WTC11 (cell line): ENCODE measurements around the gene PRR27. TPM values are rescaled to one million over a fixed set of nuclear protein-coding genes. Genes with fewer than 3 reads are reported as not detected.

Source experiments
- ATAC-seq: fragments of 200-7000 bp; cut with Tn5 transposase; 2 replicates; pipeline ENCODE4 v1.10.0; 2021; ENCODE audit warnings: mild to moderate bottlenecking, moderate library complexity
- Bru-seq: library from RNA; stranded (reverse); fragments of 400-500 nt; gene quantifications from one replicate; lab custom pipeline; 2021; lab: Mats Ljungman, UMichigan
- CTCF ChIA-PET: fragments of 300-600 bp; sonication (Branson Sonifier 250); formaldehyde crosslinking; loops from one replicate; lab custom pipeline; 2021; ENCODE audit warnings: antibody characterized with exemption; lab: Charles Lee
- POLR2A ChIA-PET: fragments of 350-600 bp; sonication (Branson Sonifier 250); formaldehyde crosslinking; loops from one replicate; lab custom pipeline; 2021; ENCODE audit warnings: antibody characterized with exemption; lab: Charles Lee
- DNase-seq: peaks from one replicate; pipeline ENCODE4 v3.0.0; 2021; ENCODE audit warnings: low spot score
- H3K27ac Mint-ChIP-seq: 2 replicates; pipeline ENCODE4 v1.8.0; 2021; ENCODE audit warnings: mixed read lengths
- H3K27me3 Mint-ChIP-seq: 2 replicates; pipeline ENCODE4 v1.8.0; 2021; ENCODE audit warnings: low read depth, mild to moderate bottlenecking, moderate library complexity, mixed read lengths
- H3K36me3 Mint-ChIP-seq: 2 replicates; pipeline ENCODE4 v1.8.0; 2021; ENCODE audit warnings: mixed read lengths
- H3K4me1 Mint-ChIP-seq: 2 replicates; pipeline ENCODE4 v1.8.0; 2022; ENCODE audit warnings: mixed read lengths
- H3K4me3 Mint-ChIP-seq: 2 replicates; pipeline ENCODE4 v1.8.0; 2021; ENCODE audit warnings: mild to moderate bottlenecking, moderate library complexity, mixed read lengths
- H3K9me3 Mint-ChIP-seq: 2 replicates; pipeline ENCODE4 v1.8.0; 2021; ENCODE audit warnings: mixed read lengths
- ELF4 ChIP-seq: sonication (generic); formaldehyde crosslinking; IDR thresholded peaks from 2 replicates; pipeline ENCODE4 v1.8.1; 2022; ENCODE audit warnings: low read depth, mild to moderate bottlenecking, moderate library complexity, missing genetic modification reagents
- EMX1 ChIP-seq: fragments of 250-450 bp; sonication (Bioruptor Pico); IDR thresholded peaks from 2 replicates; pipeline ENCODE4 v1.8.0; 2021; ENCODE audit warnings: mild to moderate bottlenecking
- ESRRA ChIP-seq: sonication (generic); formaldehyde crosslinking; IDR thresholded peaks from 2 replicates; pipeline ENCODE4 v1.8.1; 2022; ENCODE audit warnings: mild to moderate bottlenecking, missing genetic modification reagents, borderline replicate concordance
- GABPB1 ChIP-seq: sonication (generic); formaldehyde crosslinking; IDR thresholded peaks from 2 replicates; pipeline ENCODE4 v1.8.1; 2023; ENCODE audit warnings: mild to moderate bottlenecking, missing genetic modification reagents
- JAZF1 ChIP-seq: fragments of 250-450 bp; sonication (Bioruptor Pico); IDR thresholded peaks from 2 replicates; pipeline ENCODE4 v1.9.0; 2021; ENCODE audit warnings: moderate library complexity, mild to moderate bottlenecking, inconsistent platforms
- OVOL2 ChIP-seq: fragments of 250-450 bp; sonication (Bioruptor Pico); IDR thresholded peaks from 2 replicates; pipeline ENCODE4 v1.9.0; 2021; ENCODE audit warnings: mild to moderate bottlenecking, borderline replicate concordance
- PREB ChIP-seq: sonication (generic); formaldehyde crosslinking; IDR thresholded peaks from 2 replicates; pipeline ENCODE4 v1.8.1; 2022; ENCODE audit warnings: mild to moderate bottlenecking, missing genetic modification reagents, moderate library complexity, borderline replicate concordance
- SMAD3 ChIP-seq: sonication (generic); formaldehyde crosslinking; IDR thresholded peaks from 2 replicates; pipeline ENCODE4 v1.8.0; 2022; ENCODE audit warnings: missing genetic modification reagents, mild to moderate bottlenecking, borderline replicate concordance
- TEAD4 ChIP-seq: sonication (generic); formaldehyde crosslinking; IDR thresholded peaks from 2 replicates; pipeline ENCODE4 v1.8.0; 2022; ENCODE audit warnings: mild to moderate bottlenecking, missing genetic modification reagents
- USF1 ChIP-seq: sonication (generic); formaldehyde crosslinking; IDR thresholded peaks from 2 replicates; pipeline ENCODE4 v1.8.0; 2022; ENCODE audit warnings: mild to moderate bottlenecking, missing genetic modification reagents
- ZNF317 ChIP-seq: sonication (generic); formaldehyde crosslinking; IDR thresholded peaks from 2 replicates; pipeline ENCODE4 v1.8.1; 2023; ENCODE audit warnings: low read depth, mild to moderate bottlenecking, moderate library complexity, missing genetic modification reagents, borderline replicate concordance
- ZNF423 ChIP-seq: fragments of 250-450 bp; sonication (Bioruptor Pico); IDR thresholded peaks from 2 replicates; pipeline ENCODE4 v2.1.2; 2022; ENCODE audit warnings: mild to moderate bottlenecking, moderate library complexity
- ZNF512 ChIP-seq: sonication (generic); formaldehyde crosslinking; IDR thresholded peaks from 2 replicates; pipeline ENCODE4 v1.8.1; 2022; ENCODE audit warnings: missing genetic modification reagents, borderline replicate concordance
- long read RNA-seq, 3 experiments: library from RNA in 1 of 3; library from capped mRNA in 1 of 3; library from polyadenylated mRNA in 1 of 3; unstranded in 2 of 3; stranded (forward) in 1 of 3; transcript quantifications; one replicate each; pipeline ENCODE4 v2.0.0, GENCODE V29; 2021
- total RNA-seq: library from RNA; stranded (reverse); gene quantifications from 3 replicates; pipeline ENCODE4 v1.2.3, GENCODE V29; 2021
- TF ChIP-seq, protein P1 (sequence below): sonication (generic); formaldehyde crosslinking; IDR thresholded peaks from 2 replicates; pipeline ENCODE4 v1.8.1; 2023; ENCODE audit warnings: mild to moderate bottlenecking, missing genetic modification reagents, moderate library complexity
- TF ChIP-seq, protein P2 (sequence below): sonication (generic); formaldehyde crosslinking; IDR thresholded peaks from 2 replicates; pipeline ENCODE4 v1.8.0; 2022; ENCODE audit warnings: mild to moderate bottlenecking, missing genetic modification reagents
- TF ChIP-seq, protein P3 (sequence below): sonication (generic); formaldehyde crosslinking; conservative IDR thresholded peaks from 2 replicates; pipeline ENCODE4 v1.8.1; 2022; ENCODE audit warnings: mild to moderate bottlenecking, missing genetic modification reagents
- TF ChIP-seq, protein P4 (sequence below): sonication (generic); formaldehyde crosslinking; IDR thresholded peaks from 2 replicates; pipeline ENCODE4 v1.8.0; 2023; ENCODE audit warnings: missing genetic modification reagents, mild to moderate bottlenecking, borderline replicate concordance
- TF ChIP-seq, protein P5 (sequence below): sonication (generic); formaldehyde crosslinking; IDR thresholded peaks from 2 replicates; pipeline ENCODE4 v1.8.0; 2022; ENCODE audit warnings: mild to moderate bottlenecking, missing genetic modification reagents

PRR27 gene
- total RNA-seq: not detected in 3 replicates
- Bru-seq, nascent RNA: not detected
- long read RNA-seq, experiment 1: 0 reads
- long read RNA-seq, experiment 2: 0 reads
- long read RNA-seq, experiment 3: 0 reads

DNA sequence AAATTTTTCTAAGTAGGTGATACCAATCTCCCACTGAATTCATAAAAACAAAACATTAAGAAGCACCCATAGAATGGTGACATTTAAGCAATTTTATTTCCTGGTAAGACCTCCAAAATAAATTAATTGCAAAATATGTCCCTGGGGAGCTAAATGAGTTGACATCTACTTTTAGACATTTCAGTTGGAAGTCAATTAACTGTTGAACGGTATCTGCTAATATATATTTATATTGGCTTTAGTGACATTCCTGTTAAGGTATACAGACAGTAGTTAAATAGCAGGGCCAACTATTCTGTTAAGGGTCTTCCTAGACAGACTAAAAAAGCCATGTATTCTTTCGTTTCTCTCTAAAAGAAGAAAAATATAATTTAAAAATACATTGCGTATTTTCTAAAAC lies at the start of gene PRR27:
PRR27 (plus strand) TSS at position 301 of the 400 bp plus-strand sequence. CDS start 139 bp downstream, outside the sequence.
- H3K4me1 Mint-ChIP-seq: peaks cover 11% of the 10 kb centered on the region
- ChIA-PET CTCF (no interaction called here), POLR2A (no interaction called here)
- H3K27ac Mint-ChIP-seq: no peak within 1 kb of the TSS
- DNase-seq (no peak), ATAC-seq (no peak)
- no peaks in the 10 kb centered on the region for H3K36me3 Mint-ChIP-seq
- H3K27me3 Mint-ChIP-seq: no peaks in the 10 kb centered on the region
- H3K9me3 Mint-ChIP-seq: no peaks in the 10 kb centered on the region
- no peak within 1 kb of the TSS for H3K4me3 Mint-ChIP-seq
- TF ChIP-seq OVOL2 (CRISPR knock-in tag) (no peak), ZNF423 (CRISPR knock-in tag) (no peak), EMX1 (CRISPR knock-in tag) (no peak)
- TF ChIP-seq, protein P1, sequence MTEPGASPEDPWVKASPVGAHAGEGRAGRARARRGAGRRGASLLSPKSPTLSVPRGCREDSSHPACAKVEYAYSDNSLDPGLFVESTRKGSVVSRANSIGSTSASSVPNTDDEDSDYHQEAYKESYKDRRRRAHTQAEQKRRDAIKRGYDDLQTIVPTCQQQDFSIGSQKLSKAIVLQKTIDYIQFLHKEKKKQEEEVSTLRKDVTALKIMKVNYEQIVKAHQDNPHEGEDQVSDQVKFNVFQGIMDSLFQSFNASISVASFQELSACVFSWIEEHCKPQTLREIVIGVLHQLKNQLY: no peak

DNA sequence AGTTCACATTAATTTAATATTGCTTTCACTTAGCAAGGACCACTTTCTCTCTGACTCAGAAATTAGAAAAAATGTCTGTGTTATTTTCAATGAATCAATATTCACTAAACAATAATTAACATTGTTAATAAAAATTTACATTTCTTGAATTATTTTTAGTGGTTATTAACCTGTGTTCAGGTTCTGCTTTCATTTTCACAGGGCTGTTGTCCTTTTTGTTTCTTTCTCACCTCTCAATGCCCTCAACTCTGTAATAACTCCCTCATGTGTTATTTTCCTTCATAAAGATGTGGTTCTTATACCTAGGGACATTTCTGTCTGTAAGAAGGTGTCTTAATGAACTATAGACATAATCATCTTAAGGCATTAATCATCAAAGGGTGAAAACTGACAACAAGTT lies 43.1 kb upstream of the PRR27 start:
- Mint-ChIP-seq H3K4me1 (0 out of 2 replicates have a peak, but pooled peaks cover 3% of the 10 kb centered on the region), H3K27me3 (no peaks in the 10 kb centered on the region), H3K4me3 (no peak overlapping the region), H3K36me3 (no peaks in the 10 kb centered on the region), H3K27ac (no peak overlapping the region), H3K9me3 (no peaks in the 10 kb centered on the region)
- POLR2A ChIA-PET: no interaction called here
- TF ChIP-seq ZNF512: no peak
- no peak for TF ChIP-seq ESRRA (CRISPR knock-in tag)
- TF ChIP-seq, protein P2, sequence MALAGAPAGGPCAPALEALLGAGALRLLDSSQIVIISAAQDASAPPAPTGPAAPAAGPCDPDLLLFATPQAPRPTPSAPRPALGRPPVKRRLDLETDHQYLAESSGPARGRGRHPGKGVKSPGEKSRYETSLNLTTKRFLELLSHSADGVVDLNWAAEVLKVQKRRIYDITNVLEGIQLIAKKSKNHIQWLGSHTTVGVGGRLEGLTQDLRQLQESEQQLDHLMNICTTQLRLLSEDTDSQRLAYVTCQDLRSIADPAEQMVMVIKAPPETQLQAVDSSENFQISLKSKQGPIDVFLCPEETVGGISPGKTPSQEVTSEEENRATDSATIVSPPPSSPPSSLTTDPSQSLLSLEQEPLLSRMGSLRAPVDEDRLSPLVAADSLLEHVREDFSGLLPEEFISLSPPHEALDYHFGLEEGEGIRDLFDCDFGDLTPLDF (CRISPR knock-in tag): no peak
- TF ChIP-seq GABPB1 (CRISPR knock-in tag): no peak
- no peak for TF ChIP-seq ZNF317 (CRISPR knock-in tag)
- TF ChIP-seq, protein P3, sequence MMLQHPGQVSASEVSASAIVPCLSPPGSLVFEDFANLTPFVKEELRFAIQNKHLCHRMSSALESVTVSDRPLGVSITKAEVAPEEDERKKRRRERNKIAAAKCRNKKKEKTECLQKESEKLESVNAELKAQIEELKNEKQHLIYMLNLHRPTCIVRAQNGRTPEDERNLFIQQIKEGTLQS: no peak
- no peak for TF ChIP-seq JAZF1 (CRISPR knock-in tag)
- TF ChIP-seq OVOL2 (CRISPR knock-in tag): no peak
- TF ChIP-seq, protein P4, sequence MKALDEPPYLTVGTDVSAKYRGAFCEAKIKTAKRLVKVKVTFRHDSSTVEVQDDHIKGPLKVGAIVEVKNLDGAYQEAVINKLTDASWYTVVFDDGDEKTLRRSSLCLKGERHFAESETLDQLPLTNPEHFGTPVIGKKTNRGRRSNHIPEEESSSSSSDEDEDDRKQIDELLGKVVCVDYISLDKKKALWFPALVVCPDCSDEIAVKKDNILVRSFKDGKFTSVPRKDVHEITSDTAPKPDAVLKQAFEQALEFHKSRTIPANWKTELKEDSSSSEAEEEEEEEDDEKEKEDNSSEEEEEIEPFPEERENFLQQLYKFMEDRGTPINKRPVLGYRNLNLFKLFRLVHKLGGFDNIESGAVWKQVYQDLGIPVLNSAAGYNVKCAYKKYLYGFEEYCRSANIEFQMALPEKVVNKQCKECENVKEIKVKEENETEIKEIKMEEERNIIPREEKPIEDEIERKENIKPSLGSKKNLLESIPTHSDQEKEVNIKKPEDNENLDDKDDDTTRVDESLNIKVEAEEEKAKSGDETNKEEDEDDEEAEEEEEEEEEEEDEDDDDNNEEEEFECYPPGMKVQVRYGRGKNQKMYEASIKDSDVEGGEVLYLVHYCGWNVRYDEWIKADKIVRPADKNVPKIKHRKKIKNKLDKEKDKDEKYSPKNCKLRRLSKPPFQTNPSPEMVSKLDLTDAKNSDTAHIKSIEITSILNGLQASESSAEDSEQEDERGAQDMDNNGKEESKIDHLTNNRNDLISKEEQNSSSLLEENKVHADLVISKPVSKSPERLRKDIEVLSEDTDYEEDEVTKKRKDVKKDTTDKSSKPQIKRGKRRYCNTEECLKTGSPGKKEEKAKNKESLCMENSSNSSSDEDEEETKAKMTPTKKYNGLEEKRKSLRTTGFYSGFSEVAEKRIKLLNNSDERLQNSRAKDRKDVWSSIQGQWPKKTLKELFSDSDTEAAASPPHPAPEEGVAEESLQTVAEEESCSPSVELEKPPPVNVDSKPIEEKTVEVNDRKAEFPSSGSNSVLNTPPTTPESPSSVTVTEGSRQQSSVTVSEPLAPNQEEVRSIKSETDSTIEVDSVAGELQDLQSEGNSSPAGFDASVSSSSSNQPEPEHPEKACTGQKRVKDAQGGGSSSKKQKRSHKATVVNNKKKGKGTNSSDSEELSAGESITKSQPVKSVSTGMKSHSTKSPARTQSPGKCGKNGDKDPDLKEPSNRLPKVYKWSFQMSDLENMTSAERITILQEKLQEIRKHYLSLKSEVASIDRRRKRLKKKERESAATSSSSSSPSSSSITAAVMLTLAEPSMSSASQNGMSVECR: no peak
- no peak for TF ChIP-seq SMAD3 (CRISPR knock-in tag)
- no peak for TF ChIP-seq USF1
- TF ChIP-seq PREB (CRISPR knock-in tag): no peak
- TF ChIP-seq, protein P1: no peak
- no peak for TF ChIP-seq ZNF423 (CRISPR knock-in tag)
- TF ChIP-seq TEAD4 (CRISPR knock-in tag): no peak
- no peak for TF ChIP-seq ELF4 (CRISPR knock-in tag)
- TF ChIP-seq, protein P5, sequence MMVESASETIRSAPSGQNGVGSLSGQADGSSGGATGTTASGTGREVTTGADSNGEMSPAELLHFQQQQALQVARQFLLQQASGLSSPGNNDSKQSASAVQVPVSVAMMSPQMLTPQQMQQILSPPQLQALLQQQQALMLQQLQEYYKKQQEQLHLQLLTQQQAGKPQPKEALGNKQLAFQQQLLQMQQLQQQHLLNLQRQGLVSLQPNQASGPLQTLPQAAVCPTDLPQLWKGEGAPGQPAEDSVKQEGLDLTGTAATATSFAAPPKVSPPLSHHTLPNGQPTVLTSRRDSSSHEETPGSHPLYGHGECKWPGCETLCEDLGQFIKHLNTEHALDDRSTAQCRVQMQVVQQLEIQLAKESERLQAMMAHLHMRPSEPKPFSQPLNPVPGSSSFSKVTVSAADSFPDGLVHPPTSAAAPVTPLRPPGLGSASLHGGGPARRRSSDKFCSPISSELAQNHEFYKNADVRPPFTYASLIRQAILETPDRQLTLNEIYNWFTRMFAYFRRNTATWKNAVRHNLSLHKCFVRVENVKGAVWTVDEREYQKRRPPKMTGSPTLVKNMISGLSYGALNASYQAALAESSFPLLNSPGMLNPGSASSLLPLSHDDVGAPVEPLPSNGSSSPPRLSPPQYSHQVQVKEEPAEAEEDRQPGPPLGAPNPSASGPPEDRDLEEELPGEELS (CRISPR knock-in tag): no peak
- CTCF ChIA-PET: no interaction called here
- DNase-seq: no peak
- no peak for ATAC-seq
